Measurements from ENCODE around the gene STRN3.

The STRN3 gene

DNA sequence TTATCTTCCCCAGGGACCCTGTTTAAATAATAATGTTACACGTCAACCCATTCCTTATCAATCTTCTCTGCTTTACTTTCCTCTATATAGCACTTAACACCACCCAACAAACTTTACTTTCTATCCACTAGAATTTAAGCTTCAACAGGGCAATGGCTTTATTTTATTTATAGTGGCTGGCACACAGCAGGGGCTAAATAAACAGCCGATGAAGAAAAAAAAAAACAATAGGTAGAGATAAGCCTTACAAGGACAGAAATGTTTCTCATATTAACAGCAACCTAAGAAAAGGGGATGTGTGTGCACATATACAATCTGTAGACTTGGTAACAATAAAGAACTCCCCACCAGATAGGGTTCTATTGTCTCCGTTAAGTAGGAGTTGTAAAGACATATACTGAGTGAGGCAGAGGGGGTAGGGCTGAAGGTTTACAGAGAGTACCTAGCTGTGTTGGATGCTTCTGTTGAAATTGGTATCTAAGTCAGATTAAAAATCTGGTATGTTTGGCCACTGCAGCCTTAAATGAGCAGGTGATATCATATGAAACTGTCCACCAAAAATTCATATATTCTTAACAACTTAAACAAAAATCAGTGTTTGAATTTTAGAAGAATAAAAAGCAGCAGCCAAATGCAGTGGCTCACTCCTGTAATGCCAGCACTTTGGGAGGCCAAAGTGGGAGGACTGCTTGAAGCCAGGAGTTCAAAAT, 25.4 kb downstream of the STRN3 start:
- peaks cover 10% of the 10 kb centered on the region for H3K79me2 ChIP-seq (ENCODE audit: control insufficient read depth, insufficient read depth, low read length, poor library complexity)
- H3K4ac ChIP-seq (ENCODE audit: low read depth, low read length): no peak overlapping the region
- H3K4me3 ChIP-seq (ENCODE audit: low read depth, low read length): no peak overlapping the region
- no peak overlapping the region for H4K12ac ChIP-seq (ENCODE audit: low read depth, low read length)
- no peaks in the 10 kb centered on the region for H3K4me1 ChIP-seq (ENCODE audit: control insufficient read depth in 1 of 2, insufficient read depth in 2 of 2, low read length in 2 of 2)
- H3K23ac ChIP-seq (ENCODE audit: low read length): no peak overlapping the region
- H3K9me3 ChIP-seq (ENCODE audit: insufficient read depth, low read depth, low read length): peaks cover 1% of the 10 kb centered on the region
- DNase-seq: no peak
- no peak overlapping the region for H2BK5ac ChIP-seq (ENCODE audit: low read depth, low read length, poor library complexity)
- no peak overlapping the region for H4K91ac ChIP-seq (ENCODE audit: low read depth, low read length)
- H3K9ac ChIP-seq (ENCODE audit: low read length): no peak overlapping the region
- no peak overlapping the region for H3K27ac ChIP-seq (ENCODE audit: low read depth, low read length)
- H2BK12ac ChIP-seq (ENCODE audit: low read length): no peak overlapping the region
- H3K36me3 ChIP-seq (ENCODE audit: control insufficient read depth in 1 of 2, insufficient read depth in 2 of 2, low read length in 2 of 2): peaks cover 8 to 10% of the 10 kb centered on the region in 2 experiments
- no peak overlapping the region for H4K8ac ChIP-seq (ENCODE audit: low read depth, low read length)
- H2BK120ac ChIP-seq (ENCODE audit: insufficient read depth, low read length, poor library complexity): no peak overlapping the region
- H3K14ac ChIP-seq (ENCODE audit: low read length): no peak overlapping the region
- no peak overlapping the region for H3K4me2 ChIP-seq (ENCODE audit: low read length)
- H3K27me3 ChIP-seq (ENCODE audit: insufficient read depth, low read length): no peaks in the 10 kb centered on the region
- H2AFZ ChIP-seq (ENCODE audit: insufficient read depth, low read length, poor library complexity): no peak overlapping the region
- no peak overlapping the region for H3K18ac ChIP-seq (ENCODE audit: low read length)
- WGBS (ENCODE audit: extremely low coverage, insufficient coverage, insufficient read length): no CpG with 5 or more reads among the region's 3 CpGs
- no peak overlapping the region for H2AK5ac ChIP-seq (ENCODE audit: low read length)
- H3K79me1 ChIP-seq (ENCODE audit: low read length): no peaks in the 10 kb centered on the region

DNA sequence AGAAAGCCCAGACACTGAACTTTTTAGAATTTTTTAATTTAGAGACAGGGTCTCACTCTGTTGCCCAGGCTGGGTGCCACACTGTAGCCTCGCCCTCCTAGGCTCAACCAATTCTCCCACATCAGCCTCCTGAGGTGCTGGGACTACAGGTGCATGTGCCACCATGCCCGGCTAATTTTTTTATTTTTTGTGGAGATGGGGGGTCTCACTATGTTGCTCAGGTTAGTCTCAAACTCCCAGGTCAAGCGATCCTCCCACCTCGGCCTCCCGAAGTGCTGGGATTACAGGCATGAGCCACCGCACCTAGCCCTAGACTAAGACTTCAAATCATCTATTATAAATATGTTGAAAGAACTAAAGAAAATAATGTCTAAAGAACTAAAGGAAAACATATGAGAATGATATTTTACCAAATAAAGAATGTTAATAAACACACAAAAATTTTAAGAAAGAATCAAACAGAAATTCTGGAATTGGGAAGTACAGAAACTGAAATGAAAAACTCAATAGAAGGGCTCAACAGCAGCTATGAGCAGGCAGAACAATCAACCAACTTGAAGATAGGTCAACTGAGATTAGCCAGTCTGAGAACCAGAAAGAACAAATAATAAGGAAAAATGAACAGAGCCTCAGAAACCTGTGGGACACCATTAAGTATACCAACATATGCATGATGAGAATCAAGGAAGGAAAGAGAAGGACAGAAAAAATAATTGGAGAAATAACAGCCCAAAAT, 27.0 kb downstream of the STRN3 start:
- no peak overlapping the region for H3K4me2 ChIP-seq (ENCODE audit: low read length)
- H3K14ac ChIP-seq (ENCODE audit: low read length): no peak overlapping the region
- H3K23ac ChIP-seq (ENCODE audit: low read length): no peak overlapping the region
- no peak overlapping the region for H3K27ac ChIP-seq (ENCODE audit: low read depth, low read length)
- H2AFZ ChIP-seq (ENCODE audit: insufficient read depth, low read length, poor library complexity): no peak overlapping the region
- no peak overlapping the region for H3K4me3 ChIP-seq (ENCODE audit: low read depth, low read length)
- H4K91ac ChIP-seq (ENCODE audit: low read depth, low read length): no peak overlapping the region
- H3K9ac ChIP-seq (ENCODE audit: low read length): no peak overlapping the region
- H3K79me2 ChIP-seq (ENCODE audit: control insufficient read depth, insufficient read depth, low read length, poor library complexity): peaks cover 10% of the 10 kb centered on the region
- peak overlapping the region; percentile 47 for H3K4ac ChIP-seq (ENCODE audit: low read depth, low read length)
- no peaks in the 10 kb centered on the region for H3K4me1 ChIP-seq (ENCODE audit: control insufficient read depth in 1 of 2, insufficient read depth in 2 of 2, low read length in 2 of 2)
- no peaks in the 10 kb centered on the region for H3K79me1 ChIP-seq (ENCODE audit: low read length)
- H3K27me3 ChIP-seq (ENCODE audit: insufficient read depth, low read length): no peaks in the 10 kb centered on the region
- peaks cover 5 to 7% of the 10 kb centered on the region in 2 experiments for H3K36me3 ChIP-seq (ENCODE audit: control insufficient read depth in 1 of 2, insufficient read depth in 2 of 2, low read length in 2 of 2)
- H2AK5ac ChIP-seq (ENCODE audit: low read length): no peak overlapping the region
- H4K8ac ChIP-seq (ENCODE audit: low read depth, low read length): no peak overlapping the region
- peaks cover 1% of the 10 kb centered on the region for H3K9me3 ChIP-seq (ENCODE audit: insufficient read depth, low read depth, low read length)
- DNase-seq: no peak
- H2BK5ac ChIP-seq (ENCODE audit: low read depth, low read length, poor library complexity): no peak overlapping the region
- H3K18ac ChIP-seq (ENCODE audit: low read length): no peak overlapping the region
- WGBS (ENCODE audit: extremely low coverage, insufficient coverage, insufficient read length): no CpG with 5 or more reads among the region's 6 CpGs
- no peak overlapping the region for H4K12ac ChIP-seq (ENCODE audit: low read depth, low read length)
- no peak overlapping the region for H2BK12ac ChIP-seq (ENCODE audit: low read length)
- H2BK120ac ChIP-seq (ENCODE audit: insufficient read depth, low read length, poor library complexity): no peak overlapping the region

DNA sequence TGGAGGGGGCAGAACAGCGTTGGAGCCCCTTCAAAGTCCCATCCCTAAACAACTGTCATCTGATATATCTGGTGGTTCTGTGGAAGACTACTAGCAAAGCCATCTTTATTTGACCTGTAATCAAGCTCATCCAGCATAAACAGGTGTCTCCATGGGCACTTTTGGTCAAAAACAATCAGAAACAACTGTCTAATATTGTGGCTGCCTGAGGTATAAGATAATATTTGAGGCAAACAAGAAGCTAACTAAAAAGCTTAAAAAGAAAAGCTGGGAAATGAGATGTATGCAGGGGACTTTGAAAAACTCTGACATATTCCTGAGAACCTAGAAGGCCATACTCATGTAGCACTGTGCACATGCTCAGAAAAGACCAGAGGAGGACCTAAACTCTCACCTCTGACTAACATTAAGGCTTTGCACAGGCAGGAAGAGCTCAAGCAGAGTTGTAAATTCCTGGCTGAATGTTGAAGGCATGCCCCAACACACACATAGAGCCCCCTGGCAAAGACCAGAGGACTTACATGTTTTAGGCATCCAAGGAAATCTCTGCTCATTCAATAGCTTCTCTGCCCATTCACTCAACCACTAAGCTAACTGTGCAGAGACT, 28.0 kb downstream of the STRN3 start:
- peaks cover 1% of the 10 kb centered on the region for H3K9me3 ChIP-seq (ENCODE audit: insufficient read depth, low read depth, low read length)
- no peaks in the 10 kb centered on the region for H3K27me3 ChIP-seq (ENCODE audit: insufficient read depth, low read length)
- H4K8ac ChIP-seq (ENCODE audit: low read depth, low read length): no peak overlapping the region
- no peak overlapping the region for H2BK5ac ChIP-seq (ENCODE audit: low read depth, low read length, poor library complexity)
- H2BK120ac ChIP-seq (ENCODE audit: insufficient read depth, low read length, poor library complexity): no peak overlapping the region
- H2AK5ac ChIP-seq (ENCODE audit: low read length): no peak overlapping the region
- no peak overlapping the region for H3K4me3 ChIP-seq (ENCODE audit: low read depth, low read length)
- H3K4ac ChIP-seq (ENCODE audit: low read depth, low read length): peak overlapping the region; percentile 87
- no peak overlapping the region for H3K18ac ChIP-seq (ENCODE audit: low read length)
- H3K79me1 ChIP-seq (ENCODE audit: low read length): no peaks in the 10 kb centered on the region
- no peak overlapping the region for H3K27ac ChIP-seq (ENCODE audit: low read depth, low read length)
- H4K91ac ChIP-seq (ENCODE audit: low read depth, low read length): no peak overlapping the region
- no peak overlapping the region for H2AFZ ChIP-seq (ENCODE audit: insufficient read depth, low read length, poor library complexity)
- no peak overlapping the region for H3K23ac ChIP-seq (ENCODE audit: low read length)
- H4K12ac ChIP-seq (ENCODE audit: low read depth, low read length): no peak overlapping the region
- no CpG with 5 or more reads among the region's 1 CpG for WGBS (ENCODE audit: extremely low coverage, insufficient coverage, insufficient read length)
- H3K14ac ChIP-seq (ENCODE audit: low read length): no peak overlapping the region
- H2BK12ac ChIP-seq (ENCODE audit: low read length): no peak overlapping the region
- H3K4me1 ChIP-seq (ENCODE audit: control insufficient read depth in 1 of 2, insufficient read depth in 2 of 2, low read length in 2 of 2): no peaks in the 10 kb centered on the region
- H3K36me3 ChIP-seq (ENCODE audit: control insufficient read depth in 1 of 2, insufficient read depth in 2 of 2, low read length in 2 of 2): peaks cover 3 to 4% of the 10 kb centered on the region in 2 experiments
- peaks cover 7% of the 10 kb centered on the region for H3K79me2 ChIP-seq (ENCODE audit: control insufficient read depth, insufficient read depth, low read length, poor library complexity)
- no peak overlapping the region for H3K9ac ChIP-seq (ENCODE audit: low read length)
- H3K4me2 ChIP-seq (ENCODE audit: low read length): no peak overlapping the region
- no peak for DNase-seq

DNA sequence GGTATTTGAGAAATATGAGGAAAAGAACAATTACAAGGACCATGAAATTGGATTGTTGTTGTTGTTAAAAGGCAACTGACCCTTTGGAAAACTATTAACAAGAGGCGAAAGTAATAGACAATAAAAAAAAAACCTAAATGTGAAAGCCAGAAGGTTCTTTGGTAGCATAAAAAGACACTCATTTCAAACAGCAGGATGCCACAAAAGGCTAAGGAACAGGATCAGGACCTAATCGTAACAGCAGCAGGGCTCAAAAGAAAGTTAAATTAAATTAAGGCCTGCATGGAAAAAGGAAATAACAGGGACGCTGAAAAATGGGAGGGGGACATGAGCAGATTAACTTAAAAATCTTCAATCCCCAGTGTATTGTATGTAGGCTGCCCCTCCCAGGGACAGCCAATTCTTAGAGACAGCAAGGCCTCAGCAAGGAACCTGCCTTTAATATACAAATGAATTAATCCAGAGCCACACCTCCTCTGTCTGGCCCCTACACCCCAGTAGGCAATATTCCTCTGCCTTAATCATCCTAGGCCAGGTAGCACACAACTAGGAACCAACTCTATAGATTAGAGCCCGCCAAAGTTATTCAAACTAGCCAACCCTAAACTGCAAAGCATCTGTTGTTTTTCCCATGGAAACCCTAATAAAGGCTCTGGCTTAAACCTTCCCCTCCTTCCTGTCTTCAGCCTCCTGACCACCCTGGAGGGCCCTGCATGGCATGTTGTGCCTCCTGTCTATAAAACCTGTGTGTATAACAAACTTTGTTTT, 29.1 kb downstream of the STRN3 start:
- Histone ChIP-seq H2AK5ac (ENCODE audit: low read length) (no peak overlapping the region), H3K27me3 (ENCODE audit: insufficient read depth, low read length) (no peaks in the 10 kb centered on the region), H3K4me1 (ENCODE audit: control insufficient read depth in 1 of 2, insufficient read depth in 2 of 2, low read length in 2 of 2) (no peaks in the 10 kb centered on the region), H4K91ac (ENCODE audit: low read depth, low read length) (no peak overlapping the region), H3K9me3 (ENCODE audit: insufficient read depth, low read depth, low read length) (peaks cover 1% of the 10 kb centered on the region), H2BK120ac (ENCODE audit: insufficient read depth, low read length, poor library complexity) (no peak overlapping the region), H3K27ac (ENCODE audit: low read depth, low read length) (no peak overlapping the region), H3K36me3 (ENCODE audit: control insufficient read depth in 1 of 2, insufficient read depth in 2 of 2, low read length in 2 of 2) (peaks cover 3 to 4% of the 10 kb centered on the region in 2 experiments), H3K14ac (ENCODE audit: low read length) (no peak overlapping the region), H3K9ac (ENCODE audit: low read length) (no peak overlapping the region), H3K79me1 (ENCODE audit: low read length) (no peaks in the 10 kb centered on the region), H3K4me2 (ENCODE audit: low read length) (no peak overlapping the region), H3K18ac (ENCODE audit: low read length) (no peak overlapping the region), H3K4me3 (ENCODE audit: low read depth, low read length) (no peak overlapping the region), H2AFZ (ENCODE audit: insufficient read depth, low read length, poor library complexity) (no peak overlapping the region), H3K4ac (ENCODE audit: low read depth, low read length) (peak overlapping the region; percentile 58), H4K8ac (ENCODE audit: low read depth, low read length) (no peak overlapping the region), H2BK5ac (ENCODE audit: low read depth, low read length, poor library complexity) (no peak overlapping the region), H2BK12ac (ENCODE audit: low read length) (no peak overlapping the region), H3K79me2 (ENCODE audit: control insufficient read depth, insufficient read depth, low read length, poor library complexity) (peaks cover 7% of the 10 kb centered on the region), H4K12ac (ENCODE audit: low read depth, low read length) (no peak overlapping the region), H3K23ac (ENCODE audit: low read length) (no peak overlapping the region)
- DNase-seq: no peak
- no CpG with 5 or more reads among the region's 4 CpGs for WGBS (ENCODE audit: extremely low coverage, insufficient coverage, insufficient read length)

All from trophoblast cell (in vitro differentiated cells and primary cell).